Measurements from ENCODE around the gene ERO1A. TPM values are rescaled to one million over a fixed set of nuclear protein-coding genes. Genes with fewer than 3 reads are reported as not detected.

The ERO1A gene
- total and polyA plus RNA-seq, 4 donors = 18.6 to 88.7 (median 51.9) TPM

GRCh38 chr14:52703664-52704063 lies 8.3 kb upstream of the ERO1A start:
- Histone ChIP-seq H3K27ac (ENCODE audit: low read depth in 1 of 2, low read length in 1 of 2) (no peak overlapping the region), H3K27me3 (ENCODE audit: control insufficient read depth in 3 of 3, insufficient read depth in 3 of 3, low read length in 2 of 3) (no peaks in the 10 kb centered on the region), H3K9ac (ENCODE audit: insufficient read depth in 1 of 2, low read length in 2 of 2) (no peak overlapping the region), H3K36me3 (ENCODE audit: control insufficient read depth in 4 of 4, insufficient read depth in 4 of 4, low read length in 4 of 4) (peaks cover 0 to 7% (median 2%) of the 10 kb centered on the region in 4 donors), H3K4me3 (no peak overlapping the region), H3K9me3 (ENCODE audit: control insufficient read depth in 4 of 4, insufficient read depth in 3 of 4, low read length in 3 of 4) (no peaks in the 10 kb centered on the region), H3K4me1 (ENCODE audit: control insufficient read depth in 5 of 5, insufficient read depth in 5 of 5, low read length in 5 of 5) (peaks cover 0 to 11% (median 3%) of the 10 kb centered on the region in 5 donors)
- no peak for TF ChIP-seq CTCF (IDR thresholded peaks at IDR 0.05; ENCODE audit: control extremely low read depth, extremely low read depth)
- DNase-seq = no peak
- no peak for ATAC-seq (ENCODE audit: insufficient read depth, low FRiP score)
- WGBS, 2 donors = 87 to 95% methylated on average over 2 of the region's 2 CpGs

GRCh38 chr14:52703225-52703624 lies 7.9 kb upstream of the ERO1A start:
- Histone ChIP-seq H3K4me1 (ENCODE audit: control insufficient read depth in 5 of 5, insufficient read depth in 5 of 5, low read length in 5 of 5) (peaks cover 0 to 9% (median 1%) of the 10 kb centered on the region in 5 donors), H3K9me3 (ENCODE audit: control insufficient read depth in 4 of 4, insufficient read depth in 3 of 4, low read length in 3 of 4) (no peaks in the 10 kb centered on the region), H3K36me3 (ENCODE audit: control insufficient read depth in 4 of 4, insufficient read depth in 4 of 4, low read length in 4 of 4) (peaks cover 0 to 7% (median 0%) of the 10 kb centered on the region in 4 donors), H3K27me3 (ENCODE audit: control insufficient read depth in 3 of 3, insufficient read depth in 3 of 3, low read length in 2 of 3) (no peaks in the 10 kb centered on the region), H3K4me3 (no peak overlapping the region), H3K9ac (ENCODE audit: insufficient read depth in 1 of 2, low read length in 2 of 2) (no peak overlapping the region), H3K27ac (ENCODE audit: low read depth in 1 of 2, low read length in 1 of 2) (peak overlapping the region in 1 of 2 donors; percentile 52)
- WGBS, 2 donors = 62 to 63% methylated on average over 3 of the region's 3 CpGs
- DNase-seq = peak in 2 of 3 donors; percentile 44 to 52
- ATAC-seq (ENCODE audit: insufficient read depth, low FRiP score) = no peak
- TF ChIP-seq CTCF (IDR thresholded peaks at IDR 0.05; ENCODE audit: control extremely low read depth, extremely low read depth) = no peak

GRCh38 chr14:52701223-52701622 lies 5.9 kb upstream of the ERO1A start:
- no peak overlapping the region for H3K9ac ChIP-seq (ENCODE audit: insufficient read depth in 1 of 2, low read length in 2 of 2)
- H3K4me1 ChIP-seq (ENCODE audit: control insufficient read depth in 5 of 5, insufficient read depth in 5 of 5, low read length in 5 of 5) = peaks cover 0 to 2% (median 0%) of the 10 kb centered on the region in 5 donors
- no peak for ATAC-seq (ENCODE audit: insufficient read depth, low FRiP score)
- H3K27ac ChIP-seq (ENCODE audit: low read depth in 1 of 2, low read length in 1 of 2) = peak overlapping the region; percentile 26 to 39
- H3K27me3 ChIP-seq (ENCODE audit: control insufficient read depth in 3 of 3, insufficient read depth in 3 of 3, low read length in 2 of 3) = no peaks in the 10 kb centered on the region
- H3K4me3 ChIP-seq = no peak overlapping the region
- TF ChIP-seq CTCF (IDR thresholded peaks at IDR 0.05; ENCODE audit: control extremely low read depth, extremely low read depth) = no peak
- H3K36me3 ChIP-seq (ENCODE audit: control insufficient read depth in 4 of 4, insufficient read depth in 4 of 4, low read length in 4 of 4) = no peaks in the 10 kb centered on the region
- DNase-seq = no peak
- 65 to 73% methylated on average over 3 of the region's 3 CpGs for WGBS, 2 donors
- H3K9me3 ChIP-seq (ENCODE audit: control insufficient read depth in 4 of 4, insufficient read depth in 3 of 4, low read length in 3 of 4) = no peaks in the 10 kb centered on the region

GRCh38 chr14:52700701-52701172 lies 5.4 kb upstream of the ERO1A start:
- no peak for ATAC-seq (ENCODE audit: insufficient read depth, low FRiP score)
- WGBS, 2 donors = 17 to 53% methylated on average over 2 of the region's 2 CpGs

More at GRCh38 chr14:52700701-52701172, 5.4 kb upstream of the ERO1A start:
- Histone ChIP-seq H3K9me3 (ENCODE audit: control insufficient read depth in 4 of 4, insufficient read depth in 3 of 4, low read length in 3 of 4) (no peaks in the 10 kb centered on the region), H3K27me3 (ENCODE audit: control insufficient read depth in 3 of 3, insufficient read depth in 3 of 3, low read length in 2 of 3) (no peaks in the 10 kb centered on the region), H3K36me3 (ENCODE audit: control insufficient read depth in 4 of 4, insufficient read depth in 4 of 4, low read length in 4 of 4) (no peaks in the 10 kb centered on the region), H3K4me3 (no peak overlapping the region), H3K27ac (ENCODE audit: low read depth in 1 of 2, low read length in 1 of 2) (peak overlapping the region in 1 of 2 donors; percentile 39), H3K4me1 (ENCODE audit: control insufficient read depth in 5 of 5, insufficient read depth in 5 of 5, low read length in 5 of 5) (peaks cover 0 to 2% (median 0%) of the 10 kb centered on the region in 5 donors), H3K9ac (ENCODE audit: insufficient read depth in 1 of 2, low read length in 2 of 2) (no peak overlapping the region)
- no peak for TF ChIP-seq CTCF (IDR thresholded peaks at IDR 0.05; ENCODE audit: control extremely low read depth, extremely low read depth)
- DNase-seq = peak in 2 of 3 donors; percentile 43 to 60
